MM.1S (cell line): Measurements from ENCODE around the gene MFGE8.
A peak's percentile ranks its signal among the peaks of the same experiment; 100 is the strongest.

Source experiments
- DNase-seq: peaks from one replicate; pipeline ENCODE4 v3.0.0-alpha.2; 2015
- H2AFZ ChIP-seq: fragments of 300-600 bp; sonication (generic); 2 replicates; pipeline ENCODE4 v1.6.0; 2016; ENCODE audit warnings: antibody characterized with exemption, low read length
- H3F3A ChIP-seq: fragments of 300-600 bp; sonication (generic); 2 replicates; pipeline ENCODE4 v1.6.1; 2016; ENCODE audit warnings: mild to moderate bottlenecking, antibody characterized with exemption, low read length, moderate library complexity, mixed read lengths; ENCODE audit not compliant: insufficient read depth
- H3K27ac ChIP-seq: fragments of 300-600 bp; sonication (generic); 2 replicates; pipeline ENCODE4 v1.5.1; 2016; ENCODE audit warnings: mild to moderate bottlenecking, low read length
- H3K27me3 ChIP-seq: fragments of 300-600 bp; sonication (generic); replicated peaks from 2 replicates; pipeline ENCODE4 v1.6.0; 2016; ENCODE audit warnings: low read length; ENCODE audit not compliant: insufficient read depth
- H3K36me3 ChIP-seq: fragments of 300-600 bp; sonication (generic); replicated peaks from 2 replicates; pipeline ENCODE4 v1.6.1; 2016; ENCODE audit warnings: mild to moderate bottlenecking, low read length, mixed read lengths; ENCODE audit not compliant: insufficient read depth
- H3K4me1 ChIP-seq: fragments of 300-600 bp; sonication (generic); 2 replicates; pipeline ENCODE4 v1.6.1; 2016; ENCODE audit warnings: low read length, mixed read lengths
- H3K4me2 ChIP-seq: fragments of 300-600 bp; sonication (generic); 2 replicates; pipeline ENCODE4 v1.6.0; 2016; ENCODE audit warnings: low read depth, low read length
- H3K4me3 ChIP-seq: fragments of 300-600 bp; sonication (generic); 2 replicates; pipeline ENCODE4 v1.5.1; 2016; ENCODE audit warnings: low read length, mixed read lengths
- H3K79me2 ChIP-seq: fragments of 300-600 bp; sonication (generic); 2 replicates; pipeline ENCODE4 v1.6.1; 2016; ENCODE audit warnings: mixed run types, low read length, mixed read lengths
- H3K9ac ChIP-seq: fragments of 300-600 bp; sonication (generic); 2 replicates; pipeline ENCODE4 v1.6.1; 2016; ENCODE audit warnings: low read length, mixed read lengths
- H3K9me2 ChIP-seq: fragments of 300-600 bp; sonication (generic); replicated peaks from 2 replicates; pipeline ENCODE4 v1.6.1; 2016; ENCODE audit warnings: mild to moderate bottlenecking, low read length, mixed read lengths; ENCODE audit not compliant: insufficient read depth
- H3K9me3 ChIP-seq: fragments of 300-600 bp; sonication (generic); replicated peaks from 2 replicates; pipeline ENCODE4 v1.6.1; 2016; ENCODE audit warnings: mild to moderate bottlenecking, low read length, mixed read lengths; ENCODE audit not compliant: insufficient read depth
- H4K20me1 ChIP-seq: fragments of 300-600 bp; sonication (generic); 2 replicates; pipeline ENCODE4 v1.6.1; 2016; ENCODE audit warnings: mild to moderate bottlenecking, low read length, moderate library complexity, mixed read lengths; ENCODE audit not compliant: insufficient read depth
- CTCF ChIP-seq: fragments of 300-600 bp; sonication (generic); IDR thresholded peaks from 2 replicates; pipeline ENCODE4 v1.5.1; 2016; ENCODE audit warnings: antibody characterized with exemption, low read length, mixed read lengths
- EZH2 ChIP-seq: fragments of 300-600 bp; sonication (generic); optimal IDR thresholded peaks from 2 replicates; pipeline ENCODE3; 2017; ENCODE audit warnings: low read depth, mild to moderate bottlenecking, antibody characterized with exemption, low read length, mixed read lengths
- EZH2phosphoT487 ChIP-seq: fragments of 300-600 bp; sonication (generic); IDR thresholded peaks from 2 replicates; pipeline ENCODE4 v1.6.1; 2018; ENCODE audit warnings: antibody characterized with exemption, low read length

The MFGE8 gene

DNA sequence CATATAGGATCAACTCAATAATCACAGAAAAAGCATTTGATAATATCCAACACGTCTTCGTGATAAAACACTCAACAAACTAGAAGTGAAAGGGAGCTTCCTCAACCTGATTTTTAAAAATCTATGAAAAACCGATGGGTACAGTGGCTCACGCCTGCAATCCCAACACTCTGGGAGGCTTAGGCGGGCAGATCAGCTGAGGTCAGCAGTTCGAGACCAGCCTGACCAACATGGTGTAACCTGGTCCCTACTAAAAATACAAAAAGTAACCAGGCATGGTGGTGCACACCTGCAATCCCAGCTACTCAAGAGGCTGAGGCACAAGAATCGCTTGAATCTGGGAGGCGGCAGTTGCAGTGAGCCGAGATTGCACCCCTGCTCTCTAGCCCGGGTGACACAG, 2.2 kb upstream of the MFGE8 start:
- no peaks in the 10 kb centered on the region for H4K20me1 ChIP-seq
- TF ChIP-seq EZH2 (no peak), CTCF (no peak), EZH2phosphoT487 (no peak)
- no peaks in the 10 kb centered on the region for H3K9me2 ChIP-seq
- no peak overlapping the region for H3K4me3 ChIP-seq
- no peak overlapping the region for H2AFZ ChIP-seq
- no peaks in the 10 kb centered on the region for H3K9me3 ChIP-seq
- no peak overlapping the region for H3K27ac ChIP-seq
- no peak overlapping the region for H3K9ac ChIP-seq
- no peak for DNase-seq
- no peaks in the 10 kb centered on the region for H3F3A ChIP-seq
- H3K4me1 ChIP-seq, result peaks cover 7% of the 10 kb centered on the region; the same call in 1 of the 2 replicates
- H3K36me3 ChIP-seq, result no peaks in the 10 kb centered on the region
- H3K4me2 ChIP-seq, result no peak overlapping the region
- no peaks in the 10 kb centered on the region for H3K79me2 ChIP-seq
- no peaks in the 10 kb centered on the region for H3K27me3 ChIP-seq

DNA sequence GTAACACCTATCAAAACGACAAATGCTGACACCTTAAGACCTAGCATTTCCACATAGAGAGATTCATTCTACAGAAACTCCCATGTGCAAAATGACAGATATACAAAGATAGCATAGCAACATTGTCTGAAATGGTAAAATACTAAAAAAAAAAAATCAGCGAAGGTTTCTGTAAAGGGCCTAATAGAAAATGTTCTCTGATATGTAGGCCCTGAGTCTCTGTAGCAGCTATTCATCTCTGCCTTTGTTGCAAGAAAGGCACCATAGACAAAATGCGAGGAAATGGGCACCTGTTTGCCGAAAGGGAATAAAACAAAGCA, 631 bp upstream of the MFGE8 start:
- Histone ChIP-seq H3K9me2 (no peaks in the 10 kb centered on the region), H3K9ac (peak overlapping the region; percentile 70), H3F3A (no peaks in the 10 kb centered on the region), H4K20me1 (no peaks in the 10 kb centered on the region), H3K27me3 (no peaks in the 10 kb centered on the region), H2AFZ (peak overlapping the region; percentile 93), H3K9me3 (no peaks in the 10 kb centered on the region), H3K36me3 (no peaks in the 10 kb centered on the region), H3K27ac (peak overlapping the region; percentile 4; the same call in 1 of the 2 replicates), H3K4me3 (peak overlapping the region; percentile 76), H3K4me1 (peaks cover 7% of the 10 kb centered on the region; the same call in 1 of the 2 replicates), H3K79me2 (no peaks in the 10 kb centered on the region), H3K4me2 (peak overlapping the region; percentile 95)
- DNase-seq, result no peak
- TF ChIP-seq EZH2phosphoT487 (no peak), CTCF (no peak), EZH2 (no peak)

DNA sequence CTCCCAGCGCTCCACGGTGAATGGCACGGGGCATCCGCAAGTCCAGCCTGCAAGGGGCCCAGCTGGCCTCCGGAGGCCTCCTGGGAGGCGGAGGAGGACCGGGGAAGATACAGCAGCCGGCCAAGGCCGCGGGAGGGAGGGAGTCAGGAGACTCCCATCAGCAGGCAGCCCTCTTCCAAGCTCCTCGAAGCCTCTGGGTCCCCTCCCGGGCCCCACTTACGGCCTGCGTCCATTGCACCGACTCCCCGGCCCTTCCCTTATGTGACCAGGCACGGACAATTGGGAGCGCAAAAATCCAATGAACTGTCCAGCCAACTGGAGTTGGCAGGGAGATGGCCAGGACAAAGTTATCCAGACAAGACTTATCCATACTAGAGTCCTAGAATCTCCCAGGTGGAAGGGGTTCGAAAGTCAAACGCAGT, 668 bp downstream of the MFGE8 start:
- peak overlapping the region; percentile 70 for H3K9ac ChIP-seq
- H3K27me3 ChIP-seq, result no peaks in the 10 kb centered on the region
- no peaks in the 10 kb centered on the region for H3F3A ChIP-seq
- no peaks in the 10 kb centered on the region for H4K20me1 ChIP-seq
- peaks cover 7% of the 10 kb centered on the region; the same call in 1 of the 2 replicates for H3K4me1 ChIP-seq
- H3K36me3 ChIP-seq, result no peaks in the 10 kb centered on the region
- no peaks in the 10 kb centered on the region for H3K9me3 ChIP-seq
- DNase-seq, result no peak
- H3K4me2 ChIP-seq, result peak overlapping the region; percentile 95
- H3K9me2 ChIP-seq, result no peaks in the 10 kb centered on the region
- TF ChIP-seq CTCF (no peak), EZH2 (no peak), EZH2phosphoT487 (no peak)
- no peak overlapping the region for H3K27ac ChIP-seq
- H3K4me3 ChIP-seq, result peak overlapping the region; percentile 76
- no peaks in the 10 kb centered on the region for H3K79me2 ChIP-seq
- H2AFZ ChIP-seq, result peak overlapping the region; percentile 93
